ENCODE results near the gene CENPS.

CENPS gene

GRCh38 chr1:10430216-10431069 lies at the start of gene CENPS:
Gene CENPS (plus strand): TSS chr1:10430433. CDS start chr1:10430518, 85 bp downstream.
- DNase-seq (ENCODE audit: low read depth): peak; percentile 77
- peak within 1 kb of the TSS; percentile 92 for H3K4me3 ChIP-seq (ENCODE audit: low read length)
- peak; percentile 62 for TF ChIP-seq CTCF (conservative IDR thresholded peaks at IDR 0.05; ENCODE audit: low read length)

DNA sequence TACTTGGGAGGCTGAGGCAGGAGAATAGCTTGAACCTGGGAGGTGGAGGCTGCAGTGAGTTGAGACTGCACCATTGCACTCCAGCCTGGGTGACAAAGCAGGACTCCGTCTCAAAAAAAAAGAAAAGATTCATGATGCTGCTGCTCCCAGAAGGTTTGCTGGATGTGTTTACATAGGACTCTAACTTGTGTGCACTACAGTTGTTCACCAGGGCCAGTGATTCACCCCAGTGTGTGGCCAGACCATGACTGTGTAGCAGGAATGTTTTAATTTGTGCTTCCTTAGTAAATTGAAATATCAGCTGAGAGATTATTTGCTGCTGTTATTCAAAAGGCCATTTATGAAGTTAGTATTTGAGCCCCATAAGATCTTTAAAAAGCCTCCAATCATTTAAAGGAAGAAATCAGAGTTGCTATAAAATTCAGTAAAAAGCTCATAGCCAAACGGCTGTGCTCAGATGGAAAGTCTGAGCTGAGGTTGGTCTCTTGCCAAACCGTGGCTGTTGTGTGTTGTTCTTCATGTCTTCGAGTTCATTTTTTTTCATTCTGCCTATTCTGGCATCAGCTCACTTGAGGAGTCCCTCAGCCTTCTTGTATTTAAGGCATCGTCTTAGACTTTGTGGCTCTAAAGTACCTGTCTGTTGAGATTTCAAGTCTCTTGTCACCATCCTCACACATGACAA lies 49.5 kb upstream of the CENPS start:
- DNase-seq (ENCODE audit: low read depth): peak; percentile 80
- H3K4me3 ChIP-seq (ENCODE audit: low read length): no peak overlapping the region
- TF ChIP-seq CTCF (conservative IDR thresholded peaks at IDR 0.05; ENCODE audit: low read length): no peak

- no peak overlapping the region for H3K4me3 ChIP-seq (ENCODE audit: low read length)
- TF ChIP-seq CTCF (conservative IDR thresholded peaks at IDR 0.05; ENCODE audit: low read length): no peak
- DNase-seq (ENCODE audit: low read depth): no peak
Observed at GRCh38 chr1:10383630-10384029, 46.6 kb upstream of the CENPS start.

DNA sequence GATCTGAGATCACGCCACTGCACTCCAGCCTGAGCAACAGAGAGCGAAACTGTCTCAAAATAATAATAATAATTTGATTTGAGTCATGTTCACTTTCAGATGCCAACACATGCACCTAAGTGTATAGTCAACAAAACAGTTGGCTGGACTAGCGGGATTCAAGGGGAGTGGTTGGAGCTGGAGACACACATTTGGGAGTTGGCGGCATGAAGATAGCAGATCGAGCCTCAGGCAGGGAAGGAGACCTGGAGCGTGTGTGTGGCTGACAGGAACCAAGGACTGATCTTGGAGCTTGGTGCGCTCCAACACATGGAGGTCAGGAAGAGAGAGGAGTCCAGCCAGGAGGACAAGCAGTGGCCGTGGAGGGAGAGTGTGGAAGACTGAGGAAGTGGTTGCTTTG lies 46.0 kb upstream of the CENPS start:
- H3K4me3 ChIP-seq (ENCODE audit: low read length): no peak overlapping the region
- DNase-seq (ENCODE audit: low read depth): no peak
- no peak for TF ChIP-seq CTCF (conservative IDR thresholded peaks at IDR 0.05; ENCODE audit: low read length)

DNA sequence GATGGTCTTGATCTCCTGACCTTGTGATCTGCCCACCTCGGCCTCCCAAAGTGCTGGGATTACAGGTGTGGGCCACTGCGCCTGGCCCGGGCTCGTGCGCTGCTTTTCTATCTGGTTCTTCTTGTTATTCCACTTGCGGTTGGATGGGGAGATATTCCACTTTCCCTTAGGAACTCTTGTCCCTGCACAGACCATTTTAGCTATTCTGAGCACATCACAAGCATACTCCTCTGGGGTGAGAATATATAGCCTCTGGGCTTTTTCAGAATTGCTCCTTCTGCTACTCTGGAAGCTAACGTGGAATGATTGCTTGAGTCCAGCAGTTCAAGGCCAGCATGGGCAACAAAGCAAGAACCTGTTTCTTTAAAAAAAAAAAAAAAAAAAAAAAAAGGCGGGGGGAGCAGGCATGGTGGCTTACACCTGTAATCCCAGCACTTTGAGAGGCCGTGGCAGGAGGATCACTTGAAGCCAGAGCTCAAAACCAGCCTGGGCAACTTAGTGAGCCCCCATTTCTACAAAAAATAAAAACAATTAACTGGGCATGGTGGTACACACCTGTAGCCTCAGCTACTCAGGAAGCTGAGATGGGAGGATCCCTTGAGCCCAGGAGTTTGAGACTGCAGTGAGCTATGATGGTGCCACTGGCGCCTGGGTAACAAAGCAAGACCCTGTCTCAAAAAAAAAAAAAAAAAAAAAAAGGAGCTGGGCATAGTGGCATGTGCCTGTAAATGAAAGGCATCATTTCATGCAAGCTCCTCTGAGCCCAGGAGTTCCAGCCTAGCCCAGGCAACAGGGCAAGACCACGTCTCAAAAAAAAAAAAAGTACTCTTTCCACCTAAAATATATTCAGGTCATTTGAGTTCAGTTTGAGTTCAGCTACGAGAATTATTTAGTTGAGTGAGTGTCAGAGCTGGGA lies 43.2 kb upstream of the CENPS start:
- no peak overlapping the region for H3K4me3 ChIP-seq (ENCODE audit: low read length)
- no peak for TF ChIP-seq CTCF (conservative IDR thresholded peaks at IDR 0.05; ENCODE audit: low read length)
- DNase-seq (ENCODE audit: low read depth): no peak

DNA sequence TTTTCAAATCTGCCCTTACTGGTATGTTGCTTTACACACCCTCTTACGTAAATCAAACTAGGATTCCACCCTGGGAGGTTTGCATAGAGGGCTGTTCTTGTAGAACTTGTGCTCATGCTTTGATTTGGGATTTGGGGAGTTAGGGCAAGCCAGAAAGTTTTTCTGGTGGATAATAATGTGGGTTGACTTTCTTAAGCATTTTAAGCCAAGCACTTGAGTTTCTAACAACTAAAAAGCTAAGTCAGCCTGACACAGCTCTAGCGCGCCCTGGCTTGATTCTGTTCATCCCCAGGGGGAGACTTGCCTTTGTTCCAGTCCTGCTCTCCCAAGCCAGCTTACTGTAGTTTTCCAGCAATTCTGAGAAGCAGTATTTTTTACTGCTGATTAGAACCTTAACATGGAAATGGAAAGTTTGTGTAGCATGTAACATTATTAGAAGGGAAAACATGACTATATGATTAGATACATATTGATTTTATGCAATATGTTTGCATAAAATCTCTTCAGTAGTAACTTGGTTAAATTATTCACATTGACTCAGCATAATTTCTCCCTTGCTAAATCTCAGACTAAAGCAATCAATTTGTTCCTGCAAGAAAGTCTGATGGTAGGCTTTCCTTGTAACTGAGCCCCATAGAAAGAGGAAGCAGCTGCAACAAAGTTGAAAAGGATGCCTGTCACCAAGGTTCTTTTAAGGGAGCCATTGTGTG lies 42.4 kb upstream of the CENPS start:
- H3K4me3 ChIP-seq (ENCODE audit: low read length): peak overlapping the region; percentile 18
- DNase-seq (ENCODE audit: low read depth): peak; percentile 67
- TF ChIP-seq CTCF (conservative IDR thresholded peaks at IDR 0.05; ENCODE audit: low read length): peak; percentile 16

Data from AG10803 (cell line).